GM20000 (cell line): ENCODE measurements around the gene COX4I2.
A peak's percentile ranks its signal among the peaks of the same experiment; 100 is the strongest.

Experiments
- DNase-seq: peaks from one replicate; pipeline ENCODE4 v3.0.0; 2012; ENCODE audit warnings: low spot score
- TF ChIP-seq, protein P1 (sequence below): IDR thresholded peaks from 2 replicates; pipeline ENCODE4 v1.5.1; 2012; ENCODE audit warnings: mild to moderate bottlenecking, control low read depth; ENCODE audit errors: extremely low read depth, missing control alignments

The COX4I2 gene

DNA sequence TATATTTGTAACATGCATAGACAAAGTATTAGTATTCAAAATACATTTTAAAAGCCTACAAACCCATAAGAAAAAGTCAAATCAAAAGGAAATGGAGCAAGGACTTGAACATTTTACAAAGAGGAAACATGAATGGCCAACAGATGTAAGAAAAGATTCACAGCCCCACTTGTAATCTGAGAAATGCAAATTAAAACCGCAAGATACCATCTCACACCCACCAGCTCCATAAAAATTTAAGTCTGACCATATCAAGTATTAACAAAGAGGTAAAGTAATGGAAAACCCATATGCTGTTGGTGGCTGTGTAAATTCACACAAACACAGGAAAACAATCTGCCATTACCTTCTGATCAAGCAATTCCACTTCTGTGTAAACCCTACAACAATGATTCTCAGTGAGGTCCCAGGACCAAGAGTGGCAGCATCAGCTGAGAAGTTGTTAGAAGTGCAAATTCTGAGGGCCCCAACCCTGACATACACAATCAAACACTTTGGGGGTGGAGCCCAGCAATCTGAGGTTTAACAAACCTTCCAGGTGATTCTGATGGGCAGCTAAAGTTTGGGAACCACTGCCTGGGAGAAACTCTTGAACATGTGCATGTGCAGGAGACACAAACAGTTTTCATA, 54.0 kb downstream of the COX4I2 start:
- peak; percentile 42 for DNase-seq
- TF ChIP-seq, protein P1, sequence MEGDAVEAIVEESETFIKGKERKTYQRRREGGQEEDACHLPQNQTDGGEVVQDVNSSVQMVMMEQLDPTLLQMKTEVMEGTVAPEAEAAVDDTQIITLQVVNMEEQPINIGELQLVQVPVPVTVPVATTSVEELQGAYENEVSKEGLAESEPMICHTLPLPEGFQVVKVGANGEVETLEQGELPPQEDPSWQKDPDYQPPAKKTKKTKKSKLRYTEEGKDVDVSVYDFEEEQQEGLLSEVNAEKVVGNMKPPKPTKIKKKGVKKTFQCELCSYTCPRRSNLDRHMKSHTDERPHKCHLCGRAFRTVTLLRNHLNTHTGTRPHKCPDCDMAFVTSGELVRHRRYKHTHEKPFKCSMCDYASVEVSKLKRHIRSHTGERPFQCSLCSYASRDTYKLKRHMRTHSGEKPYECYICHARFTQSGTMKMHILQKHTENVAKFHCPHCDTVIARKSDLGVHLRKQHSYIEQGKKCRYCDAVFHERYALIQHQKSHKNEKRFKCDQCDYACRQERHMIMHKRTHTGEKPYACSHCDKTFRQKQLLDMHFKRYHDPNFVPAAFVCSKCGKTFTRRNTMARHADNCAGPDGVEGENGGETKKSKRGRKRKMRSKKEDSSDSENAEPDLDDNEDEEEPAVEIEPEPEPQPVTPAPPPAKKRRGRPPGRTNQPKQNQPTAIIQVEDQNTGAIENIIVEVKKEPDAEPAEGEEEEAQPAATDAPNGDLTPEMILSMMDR, result no peak

DNA sequence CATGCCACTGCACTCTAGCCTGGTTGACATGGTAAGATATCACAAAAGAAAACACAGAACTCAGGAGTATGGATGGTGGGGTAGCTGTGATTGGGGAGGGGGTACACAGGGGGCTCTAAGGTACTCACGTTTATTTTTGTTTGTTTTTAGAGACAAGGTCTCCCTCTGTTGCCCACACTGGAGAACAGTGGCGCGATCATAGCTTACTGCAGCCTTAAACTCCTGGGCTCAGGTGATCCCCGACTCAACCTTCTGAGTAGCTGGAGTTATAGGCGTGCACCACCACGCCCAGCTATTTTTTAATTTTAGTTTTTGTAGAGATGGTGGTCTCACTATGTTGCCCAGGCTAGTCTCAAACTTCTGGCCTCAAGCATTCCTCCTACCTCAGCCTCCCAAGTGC, 55.7 kb downstream of the COX4I2 start:
- TF ChIP-seq, protein P1, result no peak
- no peak for DNase-seq

DNA sequence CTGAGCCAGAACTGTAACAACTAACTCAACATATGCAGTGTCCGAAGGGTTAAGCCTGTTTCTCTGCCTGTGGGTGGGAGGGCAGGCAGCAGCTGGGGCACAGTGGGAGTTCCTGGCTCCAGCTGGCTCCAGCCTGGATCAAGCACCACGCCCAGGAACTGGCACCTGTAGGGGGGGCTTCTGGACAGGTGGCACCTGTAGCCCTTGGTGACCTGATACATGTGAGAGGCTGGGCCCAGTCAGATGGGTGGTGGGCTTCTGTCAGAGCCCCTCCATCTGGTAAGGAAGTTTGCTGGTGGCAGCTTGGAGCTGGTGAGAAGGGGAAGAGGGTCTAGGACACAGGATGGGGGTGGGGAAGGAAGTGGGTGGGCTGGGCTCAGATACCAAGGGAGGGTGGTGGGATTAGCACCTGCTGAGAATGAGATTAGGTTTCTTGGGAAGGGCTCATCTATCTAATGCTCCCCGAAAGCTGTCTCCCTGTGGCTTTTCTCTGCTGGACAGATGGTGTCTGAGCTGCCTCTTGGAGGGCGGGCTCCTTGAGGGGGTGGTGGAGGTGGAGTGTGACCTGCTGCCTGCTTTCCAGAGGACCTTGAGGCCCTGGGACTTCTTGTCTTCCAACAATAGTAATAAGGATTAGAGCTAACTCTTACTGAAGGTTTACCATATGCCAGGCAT, 56.4 kb downstream of the COX4I2 start:
- DNase-seq, result no peak
- TF ChIP-seq, protein P1, result no peak
